ENCODE results near the gene DYRK2.
"Not testable (repeated sequence)": the region's sequence is repeated elsewhere in the genome, so short reads cannot be mapped to it uniquely, and the experiment has no call there.

The DYRK2 gene

GRCh38 chr12:67672507-67672906 is 24.0 kb downstream of the DYRK2 start:
- DNase-seq = not testable (repeated sequence)

GRCh38 chr12:67673509-67673908 is 25.0 kb downstream of the DYRK2 start:
- not testable (repeated sequence) for DNase-seq

GRCh38 chr12:67674417-67674816 is 25.9 kb downstream of the DYRK2 start:
- no peak for DNase-seq

GRCh38 chr12:67676624-67677023 is 28.1 kb downstream of the DYRK2 start:
- DNase-seq = no peak

GRCh38 chr12:67677166-67677565 is 28.6 kb downstream of the DYRK2 start:
- DNase-seq = no peak

- DNase-seq = peak; percentile 60
Observed at GRCh38 chr12:67681105-67681778, 32.7 kb downstream of the DYRK2 start.

GRCh38 chr12:67681941-67682620 is 33.5 kb downstream of the DYRK2 start:
- DNase-seq = no peak

- DNase-seq = no peak
Observed at GRCh38 chr12:67689385-67689784, 40.8 kb downstream of the DYRK2 start.

GRCh38 chr12:67690656-67691055 is 42.1 kb downstream of the DYRK2 start:
- no peak for DNase-seq

GRCh38 chr12:67691220-67691619 is 42.7 kb downstream of the DYRK2 start:
- no peak for DNase-seq

GRCh38 chr12:67692135-67692534 is 43.6 kb downstream of the DYRK2 start:
- no peak for DNase-seq

- no peak for DNase-seq
Observed at GRCh38 chr12:67692966-67693365, 44.4 kb downstream of the DYRK2 start.

GRCh38 chr12:67693894-67694293 is 45.3 kb downstream of the DYRK2 start:
- DNase-seq = no peak

- DNase-seq = no peak
Observed at GRCh38 chr12:67694306-67694900, 45.9 kb downstream of the DYRK2 start.

- no peak for DNase-seq
Observed at GRCh38 chr12:67695974-67696373, 47.4 kb downstream of the DYRK2 start.

- no peak for DNase-seq
Observed at GRCh38 chr12:67697443-67697842, 48.9 kb downstream of the DYRK2 start.

- no peak for DNase-seq
Observed at GRCh38 chr12:67697967-67698366, 49.4 kb downstream of the DYRK2 start.

- peak; percentile 41 for DNase-seq
Observed at GRCh38 chr12:67698672-67699581, 50.4 kb downstream of the DYRK2 start.

GRCh38 chr12:67701121-67701520 is 52.6 kb downstream of the DYRK2 start:
- no peak for DNase-seq

- DNase-seq = no peak
Observed at GRCh38 chr12:67702136-67702535, 53.6 kb downstream of the DYRK2 start.

GRCh38 chr12:67704071-67704470 is 55.5 kb downstream of the DYRK2 start:
- no peak for DNase-seq

GRCh38 chr12:67705394-67706370 is 57.1 kb downstream of the DYRK2 start:
- DNase-seq = no peak

All from amniotic stem cell (primary cell).